Measurements from ENCODE around the gene SLC16A10.

The SLC16A10 gene

GRCh38 chr6:111277819-111278218, 190.5 kb downstream of the SLC16A10 start:
- no peak for DNase-seq (ENCODE audit: low read depth)
- TF ChIP-seq CTCF (IDR thresholded peaks at IDR 0.05; ENCODE audit: insufficient read depth, low read depth, low read length, missing control alignments): no peak

GRCh38 chr6:111278731-111279130, 191.4 kb downstream of the SLC16A10 start:
- TF ChIP-seq CTCF (IDR thresholded peaks at IDR 0.05; ENCODE audit: insufficient read depth, low read depth, low read length, missing control alignments): no peak
- DNase-seq (ENCODE audit: low read depth): no peak
- no peak overlapping the region for H3K4me3 ChIP-seq (ENCODE audit: low read depth, low read length)

More at GRCh38 chr6:111277819-111278218, 190.5 kb downstream of the SLC16A10 start:
- H3K4me3 ChIP-seq (ENCODE audit: low read depth, low read length): no peak overlapping the region

- TF ChIP-seq CTCF (IDR thresholded peaks at IDR 0.05; ENCODE audit: insufficient read depth, low read depth, low read length, missing control alignments): no peak
- H3K4me3 ChIP-seq (ENCODE audit: low read depth, low read length): no peak overlapping the region
- no peak for DNase-seq (ENCODE audit: low read depth)
Observed at GRCh38 chr6:111280445-111280955, 193.2 kb downstream of the SLC16A10 start.
